ENCODE measurements around the gene TOR2A. TPM values are rescaled to one million over a fixed set of nuclear protein-coding genes. Genes with fewer than 3 reads are reported as not detected.

Gene TOR2A
- total and polyA plus RNA-seq, 2 of the 8 experiments (the other 6 are each of a cell fraction or from before 2014, with no cell fraction given) = 18.7 to 24.9 TPM

DNA sequence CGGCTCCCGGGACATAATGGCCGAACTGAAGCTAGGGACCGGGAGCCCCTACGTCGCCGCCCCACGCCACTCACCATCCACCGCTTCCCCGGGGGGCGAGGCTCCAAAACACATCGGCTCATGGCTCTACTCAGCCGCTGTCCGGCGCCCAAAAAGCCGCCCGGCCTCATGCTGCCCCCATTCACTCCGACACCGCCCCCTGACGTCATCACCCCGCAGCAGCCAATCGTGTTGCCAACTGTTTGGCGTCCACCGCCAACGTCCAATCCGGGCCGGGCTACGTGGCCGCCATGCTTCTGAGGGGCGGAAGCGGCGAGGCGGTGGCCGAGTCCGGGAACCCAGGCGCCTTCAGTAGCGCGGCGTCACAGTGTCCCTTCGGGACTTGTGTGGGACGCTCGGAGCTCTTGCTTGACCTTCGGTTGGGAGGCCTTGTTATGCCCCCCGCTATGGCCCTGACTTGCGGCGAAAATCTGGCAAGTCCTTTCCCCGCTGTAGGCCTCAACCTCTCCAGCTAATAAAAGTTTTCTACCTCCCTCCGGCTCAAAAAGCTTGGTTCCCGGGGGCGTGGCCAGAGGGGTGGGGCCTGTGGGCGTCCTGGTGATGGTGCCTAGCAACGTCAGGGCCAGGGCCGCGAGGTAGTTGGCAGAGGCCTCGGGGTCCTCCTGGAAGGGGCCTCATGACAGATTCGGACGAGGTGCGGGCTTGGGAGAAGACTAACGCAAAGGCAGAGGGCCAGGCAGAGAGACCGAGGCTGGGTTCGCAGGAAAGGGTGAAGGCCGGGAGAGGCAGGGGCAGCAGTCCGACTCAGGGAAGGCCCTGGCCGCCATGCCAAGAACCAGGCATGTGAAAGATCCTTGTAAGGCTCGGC is 19.4 kb downstream of the TOR2A start, which contains the start of the genes PTRH1 and TTC16 (continued):
- no peak for TF ChIP-seq CHD1 (IDR thresholded peaks at IDR 0.05; ENCODE audit: low read depth, low read length)
- no peak for TF ChIP-seq TAF7 (optimal IDR thresholded peaks at IDR 0.05; ENCODE audit: borderline replicate concordance, low read depth, low read length)
- no peak for TF ChIP-seq EP300 (IDR thresholded peaks at IDR 0.05; ENCODE audit: borderline replicate concordance in 1 of 2, low read depth in 2 of 2, low read length in 2 of 2)
- TF ChIP-seq PHF8 (conservative IDR thresholded peaks at IDR 0.05; ENCODE audit: low read depth, low read length) = 0 out of 2 replicates have a peak, but pooled peaks have one; percentile 17
- no peak for TF ChIP-seq BACH1 (IDR thresholded peaks at IDR 0.05; ENCODE audit: low read length)
- TF ChIP-seq, protein P1, sequence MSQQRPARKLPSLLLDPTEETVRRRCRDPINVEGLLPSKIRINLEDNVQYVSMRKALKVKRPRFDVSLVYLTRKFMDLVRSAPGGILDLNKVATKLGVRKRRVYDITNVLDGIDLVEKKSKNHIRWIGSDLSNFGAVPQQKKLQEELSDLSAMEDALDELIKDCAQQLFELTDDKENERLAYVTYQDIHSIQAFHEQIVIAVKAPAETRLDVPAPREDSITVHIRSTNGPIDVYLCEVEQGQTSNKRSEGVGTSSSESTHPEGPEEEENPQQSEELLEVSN (IDR thresholded peaks at IDR 0.05) = peak; percentile 26; the same call in 1 of the 2 replicates
- peak; percentile 50 to 80; a peak in 2 of 4 replicates for TF ChIP-seq HDAC2 (IDR thresholded peaks at IDR 0.05; ENCODE audit: borderline replicate concordance in 1 of 2, low read depth in 2 of 2, low read length in 2 of 2)
- no peak for TF ChIP-seq KDM1A (IDR thresholded peaks at IDR 0.05; ENCODE audit: borderline replicate concordance, low read length)
- peak; percentile 52; the same call in 1 of the 2 replicates for TF ChIP-seq SIX5 (IDR thresholded peaks at IDR 0.05; ENCODE audit: low read depth, low read length)
- TF ChIP-seq YY1 (IDR thresholded peaks at IDR 0.05; ENCODE audit: low read depth, low read length) = peak; percentile 100
- TF ChIP-seq CREB1 (IDR thresholded peaks at IDR 0.05) = peak; percentile 96
- TF ChIP-seq SP1 (IDR thresholded peaks at IDR 0.05; ENCODE audit: low read depth, low read length) = peak; percentile 94
- TF ChIP-seq GABPA (IDR thresholded peaks at IDR 0.05; ENCODE audit: borderline replicate concordance, insufficient read depth, low read length) = peak; percentile 13; the same call in 1 of the 2 replicates
- TF ChIP-seq JUND (IDR thresholded peaks at IDR 0.05; ENCODE audit: low read length) = peak; percentile 68; the same call in 1 of the 2 replicates
- TF ChIP-seq CHD2 (IDR thresholded peaks at IDR 0.05; ENCODE audit: low read length) = peak; percentile 77
- peak in 1 of 2 experiments; percentile 45; a peak in 1 of 3 replicates for TF ChIP-seq POLR2A (IDR thresholded peaks at IDR 0.05; ENCODE audit: control extremely low read depth in 1 of 2, low read depth in 2 of 2, low read length in 2 of 2)
- no peak for TF ChIP-seq POU5F1 (IDR thresholded peaks at IDR 0.05; ENCODE audit: low read depth, low read length)
- no peak for TF ChIP-seq BRCA1 (IDR thresholded peaks at IDR 0.05; ENCODE audit: low read depth, low read length)
- TF ChIP-seq NANOG (IDR thresholded peaks at IDR 0.05; ENCODE audit: insufficient read depth, low read depth, low read length, poor library complexity, severe bottlenecking) = peak; percentile 23
- peak; percentile 8; the same call in 1 of the 2 replicates for TF ChIP-seq RBBP5 (IDR thresholded peaks at IDR 0.05; ENCODE audit: borderline replicate concordance, low read depth, low read length)
- TF ChIP-seq JUN (IDR thresholded peaks at IDR 0.05; ENCODE audit: low read depth, low read length) = no peak
- TF ChIP-seq, protein P2, sequence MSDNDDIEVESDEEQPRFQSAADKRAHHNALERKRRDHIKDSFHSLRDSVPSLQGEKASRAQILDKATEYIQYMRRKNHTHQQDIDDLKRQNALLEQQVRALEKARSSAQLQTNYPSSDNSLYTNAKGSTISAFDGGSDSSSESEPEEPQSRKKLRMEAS (IDR thresholded peaks at IDR 0.05) = peak; percentile 73
